Measurements from ENCODE around the gene ZFP82. TPM values are rescaled to one million over a fixed set of nuclear protein-coding genes. Genes with fewer than 3 reads are reported as not detected.

Gene ZFP82
- total and polyA plus RNA-seq, 8 donors, result 0.79 to 3.8 (median 1.2) TPM

GRCh38 chr19:36441339-36441738 lies 22.9 kb upstream of the ZFP82 start:
- WGBS, 2 donors, result 62 to 81% methylated on average over 1 of the region's 1 CpG
- H3K9me3 ChIP-seq, result peaks cover 0 to 1% (median 0%) of the 10 kb centered on the region in 4 donors
- TF ChIP-seq CTCF (IDR thresholded peaks at IDR 0.05), result no peak

GRCh38 chr19:36436531-36436930 lies 18.1 kb upstream of the ZFP82 start:
- no peak overlapping the region for H3K4me3 ChIP-seq
- H3K9me3 ChIP-seq, result no peaks in the 10 kb centered on the region
- FAIRE-seq (no peak), DNase-seq (no peak), ATAC-seq (no peak)
- TF ChIP-seq CTCF (IDR thresholded peaks at IDR 0.05), result no peak
- H3K27me3 ChIP-seq, result no peaks in the 10 kb centered on the region
- no peaks in the 10 kb centered on the region for H3K36me3 ChIP-seq
- intact Hi-C loops (cut with DNase I), result no loop called here
- whole genome bisulfite sequencing, 2 donors, result 31 to 53% methylated on average over 2 of the region's 2 CpGs
- H3K27ac ChIP-seq, result no peak overlapping the region
- H3K4me1 ChIP-seq, result no peaks in the 10 kb centered on the region

More at GRCh38 chr19:36441339-36441738, 22.9 kb upstream of the ZFP82 start:
- FAIRE-seq (no peak), DNase-seq (no peak), ATAC-seq (no peak)
- H3K36me3 ChIP-seq, result no peaks in the 10 kb centered on the region
- no peak overlapping the region for H3K27ac ChIP-seq
- H3K27me3 ChIP-seq, result no peaks in the 10 kb centered on the region
- H3K4me1 ChIP-seq, result no peaks in the 10 kb centered on the region
- intact Hi-C loops (cut with DNase I), result no loop called here
- no peak overlapping the region for H3K4me3 ChIP-seq

GRCh38 chr19:36423925-36424324 lies 5.5 kb upstream of the ZFP82 start:
- no peaks in the 10 kb centered on the region for H3K9me3 ChIP-seq
- H3K4me3 ChIP-seq, result no peak overlapping the region
- H3K27ac ChIP-seq, result no peak overlapping the region
- intact Hi-C loops (cut with DNase I), result no loop called here
- DNase-seq, result no peak
- H3K27me3 ChIP-seq, result no peaks in the 10 kb centered on the region
- H3K4me1 ChIP-seq, result no peaks in the 10 kb centered on the region
- no peaks in the 10 kb centered on the region for H3K36me3 ChIP-seq
- ATAC-seq, result no peak
- WGBS, 2 donors, result 68 to 69% methylated on average over 4 of the region's 4 CpGs
- FAIRE-seq, result no peak
- no peak for TF ChIP-seq CTCF (IDR thresholded peaks at IDR 0.05)

- WGBS, 2 donors, result 16 to 20% methylated on average over 33 of the region's 33 CpGs
- no peak for TF ChIP-seq CTCF (IDR thresholded peaks at IDR 0.05)
- H3K9me3 ChIP-seq, result no peaks in the 10 kb centered on the region
- no peaks in the 10 kb centered on the region for H3K36me3 ChIP-seq
- peak overlapping the region in 3 of 4 donors; percentile 10 to 45 (median 24) for H3K4me3 ChIP-seq
- DNase-seq (peak in 1 of 6 donors; percentile 36), ATAC-seq (no peak), FAIRE-seq (no peak)
- H3K27me3 ChIP-seq, result no peaks in the 10 kb centered on the region
- H3K27ac ChIP-seq, result no peak overlapping the region
- intact Hi-C loops (cut with DNase I), result no loop called here
- H3K4me1 ChIP-seq, result peaks cover 0 to 3% (median 0%) of the 10 kb centered on the region in 3 donors
Observed at GRCh38 chr19:36421749-36422481, 3.5 kb upstream of the ZFP82 start.

Measured in pancreas (tissue), 10 donors.